ENCODE data around the gene MUC4.
"Not testable (repeated sequence)": the region's sequence is repeated elsewhere in the genome, so short reads cannot be mapped to it uniquely, and the experiment has no call there.

- TF ChIP-seq EZH2 (IDR thresholded peaks at IDR 0.05; ENCODE audit: low read depth); CTCF (conservative IDR thresholded peaks at IDR 0.05): not testable (repeated sequence)
These were observed 62.6 kb downstream of the MUC4 start for GRCh38 chr3:195749101-195749500.

Measured in PC-9 (cell line).